GM19238 (cell line): ENCODE measurements around the gene PTPRK.
"Not testable (repeated sequence)": the region's sequence is repeated elsewhere in the genome, so short reads cannot be mapped to it uniquely, and the experiment has no call there.

Source experiments
- DNase-seq: peaks from one replicate; pipeline ENCODE4 v3.0.0; 2011; ENCODE audit warnings: low spot score; ENCODE audit not compliant: insufficient read length

The PTPRK gene

DNA sequence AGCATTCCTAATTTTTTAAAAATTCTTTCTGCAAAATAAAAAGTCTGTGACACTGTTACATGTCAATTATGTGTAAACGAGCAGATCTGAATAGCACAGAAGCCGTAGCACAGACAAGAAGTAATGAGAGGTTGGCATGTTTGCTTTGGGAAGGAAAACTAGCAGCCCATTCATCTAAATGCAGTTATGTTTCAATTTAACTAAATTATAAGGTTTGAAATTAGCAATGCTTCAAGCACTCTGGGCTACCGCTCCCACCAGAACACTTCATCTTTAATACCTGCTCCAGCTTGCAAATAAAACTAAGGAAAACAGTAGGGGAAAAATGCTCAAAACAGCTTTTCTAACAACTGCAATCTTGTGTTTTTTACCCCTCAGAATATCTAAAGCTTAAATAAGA is 73.9 kb downstream of the PTPRK start:
- no peak for DNase-seq

DNA sequence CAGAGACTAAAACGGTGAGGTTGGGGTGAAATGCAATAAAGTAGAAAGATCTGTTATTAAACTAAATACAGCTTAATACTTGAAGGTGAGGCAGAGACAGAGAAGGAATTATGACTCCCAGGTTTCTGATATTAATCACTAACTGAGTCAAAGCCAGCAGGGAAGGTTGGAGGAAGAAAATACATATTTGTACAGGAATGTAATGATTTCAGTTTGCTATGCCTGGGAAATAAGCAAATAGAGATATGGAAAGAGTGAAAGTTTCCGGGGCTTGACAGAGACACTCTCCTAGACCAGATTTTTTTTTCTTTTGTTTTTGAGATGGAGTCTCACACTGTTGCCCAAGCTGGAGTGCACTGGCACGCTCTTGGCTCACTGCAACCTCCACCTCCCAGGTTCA is 76.8 kb downstream of the PTPRK start:
- no peak for DNase-seq

DNA sequence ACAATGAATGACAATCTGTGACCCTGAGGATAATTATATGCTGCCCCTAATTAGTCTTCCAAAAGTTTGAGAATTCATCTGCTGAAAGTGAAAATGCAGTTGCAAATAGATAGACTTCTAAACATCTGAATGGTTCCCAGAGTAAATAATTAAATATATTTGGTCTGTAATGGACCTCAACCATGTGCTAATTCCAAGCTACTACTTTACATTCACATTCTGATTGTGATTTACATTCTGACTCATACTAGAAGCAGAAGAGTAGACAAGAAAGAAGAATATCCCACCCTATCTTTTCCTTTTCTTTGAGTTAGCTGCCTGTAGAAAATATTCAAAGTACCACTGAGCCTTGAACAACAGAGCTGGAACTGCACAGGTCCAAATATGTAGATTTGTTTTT is 80.8 kb downstream of the PTPRK start:
- DNase-seq: no peak

GRCh38 chr6:128438393-128438792 is 82.0 kb downstream of the PTPRK start:
- no peak for DNase-seq

- no peak for DNase-seq
Measured at GRCh38 chr6:128437685-128438084, 82.7 kb downstream of the PTPRK start.

DNA sequence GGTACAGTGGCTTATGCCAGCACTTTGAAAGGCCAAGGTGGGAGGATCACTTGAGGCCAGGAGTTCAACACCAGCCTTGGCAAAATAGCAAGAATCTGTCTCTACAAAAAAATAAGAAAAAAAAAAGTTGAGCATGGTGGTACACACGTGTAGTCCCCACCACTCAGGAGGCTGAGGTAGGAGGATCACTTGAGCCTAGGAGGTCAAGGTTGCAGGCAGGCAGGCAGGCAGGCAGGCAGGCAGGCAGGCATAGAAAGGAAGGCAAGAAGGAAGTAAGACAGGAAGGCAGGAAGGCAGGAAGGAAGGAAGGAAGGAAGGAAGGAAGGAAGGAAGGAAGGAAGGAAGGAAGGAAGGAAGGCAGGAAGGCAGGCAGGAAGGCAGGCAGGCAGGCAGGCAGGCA is 85.6 kb downstream of the PTPRK start:
- DNase-seq: not testable (repeated sequence)

- no peak for DNase-seq
Measured at GRCh38 chr6:128432394-128432793, 88.0 kb downstream of the PTPRK start.

DNA sequence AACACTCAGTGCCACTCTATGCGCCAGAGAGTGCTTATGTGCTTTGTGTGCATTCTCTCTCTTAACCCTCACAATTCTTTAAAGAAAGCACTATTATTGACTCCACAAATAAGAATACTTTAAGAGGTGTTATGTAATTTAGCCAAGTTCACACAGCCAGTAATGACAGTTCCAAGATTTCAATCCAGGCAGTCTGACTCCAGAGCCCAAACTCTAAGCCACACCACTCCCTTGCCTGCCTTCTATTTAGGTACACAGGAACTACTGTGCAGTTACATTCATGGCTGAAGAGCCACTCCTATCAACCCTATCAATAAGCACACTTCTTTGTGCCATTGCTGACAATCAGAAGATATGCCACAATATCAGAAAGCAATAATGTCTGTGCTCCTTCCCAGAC is 93.3 kb downstream of the PTPRK start:
- no peak for DNase-seq

DNA sequence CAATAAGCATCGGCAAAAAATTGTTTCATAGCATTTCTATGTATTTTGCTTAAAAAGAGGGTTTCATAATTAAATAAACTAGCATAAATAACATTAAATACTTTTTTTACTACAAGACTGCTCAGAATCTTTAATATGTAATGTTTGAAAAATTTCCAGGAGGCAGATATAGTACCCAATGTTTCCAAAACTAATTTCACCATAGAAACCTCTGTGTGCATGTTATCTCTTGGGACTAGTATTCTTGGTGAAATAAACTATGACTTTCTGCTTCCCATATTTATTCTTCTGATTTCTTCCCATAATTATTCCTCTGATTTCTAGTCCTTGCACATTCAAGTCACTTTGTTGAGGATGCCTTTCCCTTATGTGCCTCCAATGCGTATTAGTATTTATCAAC is 94.5 kb downstream of the PTPRK start:
- no peak for DNase-seq

DNA sequence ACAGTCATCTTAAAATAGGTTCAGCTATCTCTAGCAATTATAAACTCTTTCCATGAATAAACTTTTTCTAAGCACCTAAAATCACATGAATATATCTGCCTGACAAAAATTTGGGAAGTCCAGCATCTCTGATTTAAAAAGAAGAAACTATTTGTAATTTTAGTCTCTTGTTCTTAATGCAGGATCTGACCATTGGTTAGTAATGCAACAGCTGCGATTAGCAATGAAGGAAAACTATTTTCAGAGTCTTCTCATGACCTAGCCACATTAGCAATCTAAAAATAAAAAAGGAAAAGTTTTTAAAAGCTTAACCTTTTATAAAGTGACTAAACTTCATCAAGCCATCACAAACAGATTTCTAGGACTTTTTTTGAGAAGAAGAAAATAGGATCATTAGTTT is 97.5 kb downstream of the PTPRK start:
- no peak for DNase-seq

DNA sequence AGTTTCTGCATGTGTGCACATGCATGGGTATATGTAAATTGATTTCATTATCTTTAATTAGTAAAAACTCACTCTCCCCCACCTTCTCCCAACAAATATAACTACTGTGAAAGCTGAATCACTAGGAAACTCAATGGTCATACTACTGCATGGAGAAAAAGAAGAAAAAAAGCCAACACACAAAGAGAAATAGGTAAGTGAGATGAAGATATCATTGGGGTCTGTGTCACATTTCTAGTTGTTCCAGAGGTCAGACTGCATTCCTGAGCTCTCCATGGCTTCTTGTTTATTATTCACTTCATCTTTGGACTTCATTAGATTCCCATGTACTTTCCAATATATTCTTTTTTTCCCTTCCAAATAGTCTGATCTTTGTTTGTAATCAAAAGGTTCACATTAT is 98.2 kb downstream of the PTPRK start:
- DNase-seq: no peak

GRCh38 chr6:128421788-128422187 is 98.6 kb downstream of the PTPRK start:
- no peak for DNase-seq

- DNase-seq: no peak
Measured at GRCh38 chr6:128417698-128418097, 102.7 kb downstream of the PTPRK start.

DNA sequence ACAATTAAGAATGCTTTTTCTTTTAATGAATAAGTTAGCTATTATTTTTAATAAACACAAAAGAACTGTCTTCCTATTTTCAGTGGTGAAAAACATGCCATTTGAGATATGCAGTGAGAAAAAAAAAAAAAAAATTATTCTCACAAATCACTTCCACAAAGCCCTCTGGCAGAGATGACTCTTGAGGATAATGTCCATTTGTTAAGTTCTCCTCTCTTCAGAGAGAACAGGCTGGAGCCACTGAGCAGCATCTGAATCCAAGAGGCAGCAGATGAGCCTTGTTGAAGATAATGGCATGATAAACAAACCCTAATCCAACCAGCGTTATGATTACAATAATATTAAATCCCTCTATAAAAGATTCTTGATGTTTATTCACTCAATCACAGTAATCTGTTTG is 105.0 kb downstream of the PTPRK start:
- no peak for DNase-seq

DNA sequence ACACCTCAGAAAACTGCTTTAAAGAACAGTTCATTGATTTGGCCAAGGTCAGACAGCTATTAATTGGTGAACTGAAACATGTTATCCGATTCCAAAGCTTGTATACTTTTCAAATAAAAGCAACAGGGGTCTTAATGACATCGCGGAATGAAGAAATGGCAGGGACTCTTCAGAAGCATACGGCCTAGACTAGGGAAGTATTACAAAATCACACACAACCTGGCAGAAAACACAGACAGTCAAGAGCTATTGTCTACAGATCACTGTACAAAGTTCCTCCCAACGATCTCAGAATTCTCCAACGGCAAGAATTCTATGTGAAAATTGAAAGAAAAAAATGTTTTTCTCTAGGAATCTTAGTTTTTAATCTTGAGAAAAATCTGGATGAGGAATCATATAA is 105.5 kb downstream of the PTPRK start:
- DNase-seq: no peak

DNA sequence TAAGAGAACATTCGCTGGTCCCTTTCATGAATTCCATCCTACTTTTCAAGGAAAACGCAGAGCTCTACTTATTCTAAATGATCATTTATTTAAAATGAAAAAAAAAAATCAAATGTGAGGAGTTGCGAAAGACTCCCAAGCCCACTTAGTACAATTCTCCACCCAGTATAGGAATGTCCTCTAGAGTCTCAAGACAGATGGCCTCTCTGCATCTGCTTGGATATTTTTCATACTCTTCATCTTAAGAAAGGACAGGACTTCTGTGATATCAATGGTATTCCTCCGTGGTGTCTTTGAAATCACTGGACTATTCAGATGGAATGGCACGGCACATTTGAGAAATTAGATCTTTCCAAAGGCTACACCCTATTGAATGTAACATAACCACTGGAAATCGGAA is 107.1 kb downstream of the PTPRK start:
- DNase-seq: no peak

DNA sequence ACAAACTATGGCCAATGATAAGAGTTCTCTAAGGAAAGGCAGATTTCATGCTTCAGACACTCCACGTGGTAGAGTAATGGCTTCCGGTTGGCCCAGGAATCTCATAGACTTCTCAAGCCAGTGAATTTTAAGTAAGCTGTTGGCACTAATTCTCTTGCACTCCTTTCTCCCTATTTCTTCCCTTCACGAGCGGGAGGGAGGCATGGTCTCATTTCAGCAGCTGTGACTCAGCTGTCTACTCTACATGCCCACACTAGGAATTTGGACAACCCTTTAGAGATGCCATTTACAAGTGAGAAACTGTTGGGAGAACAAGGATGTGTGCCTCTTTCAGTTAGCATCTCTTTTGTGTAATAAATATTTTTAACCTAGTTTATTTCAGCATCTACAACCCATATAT is 107.7 kb downstream of the PTPRK start:
- DNase-seq: no peak

GRCh38 chr6:128410584-128410983 is 109.8 kb downstream of the PTPRK start:
- no peak for DNase-seq

DNA sequence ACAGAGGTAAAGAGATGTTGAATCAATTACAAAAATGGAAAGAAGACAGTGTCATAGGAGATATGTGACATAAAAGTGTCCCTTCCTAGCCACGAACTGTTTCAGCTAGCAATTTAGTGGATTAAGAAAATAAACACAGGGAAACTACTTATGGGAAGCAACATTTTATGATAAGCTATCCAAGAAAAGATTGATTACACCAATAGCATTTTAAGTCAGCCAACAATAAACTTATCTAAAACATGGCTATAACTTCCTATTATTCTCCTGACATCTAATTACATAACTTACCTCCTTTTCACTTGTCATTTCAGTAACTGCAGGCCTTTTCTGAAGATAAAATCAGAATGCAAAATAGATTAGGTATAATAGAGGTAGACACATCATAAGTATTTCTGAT is 111.4 kb downstream of the PTPRK start:
- no peak for DNase-seq

DNA sequence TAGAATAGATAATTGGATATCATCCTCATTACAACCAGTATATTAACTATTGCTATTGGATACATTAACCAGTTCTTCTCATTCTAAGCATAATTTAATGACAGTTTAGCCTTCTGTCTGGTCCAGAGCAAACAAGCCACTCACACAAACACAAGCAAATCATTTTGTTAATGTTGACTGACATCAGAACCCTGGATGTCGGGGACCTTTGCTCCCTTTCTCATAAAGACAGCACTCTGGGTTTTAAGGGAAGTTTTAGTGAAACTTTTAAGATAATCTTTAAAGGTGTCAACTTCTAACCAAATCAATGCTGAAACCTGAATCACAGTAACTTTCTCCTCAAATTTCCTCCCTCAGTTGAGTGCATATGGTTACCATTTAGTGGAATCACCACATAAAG is 113.9 kb downstream of the PTPRK start:
- DNase-seq: no peak

DNA sequence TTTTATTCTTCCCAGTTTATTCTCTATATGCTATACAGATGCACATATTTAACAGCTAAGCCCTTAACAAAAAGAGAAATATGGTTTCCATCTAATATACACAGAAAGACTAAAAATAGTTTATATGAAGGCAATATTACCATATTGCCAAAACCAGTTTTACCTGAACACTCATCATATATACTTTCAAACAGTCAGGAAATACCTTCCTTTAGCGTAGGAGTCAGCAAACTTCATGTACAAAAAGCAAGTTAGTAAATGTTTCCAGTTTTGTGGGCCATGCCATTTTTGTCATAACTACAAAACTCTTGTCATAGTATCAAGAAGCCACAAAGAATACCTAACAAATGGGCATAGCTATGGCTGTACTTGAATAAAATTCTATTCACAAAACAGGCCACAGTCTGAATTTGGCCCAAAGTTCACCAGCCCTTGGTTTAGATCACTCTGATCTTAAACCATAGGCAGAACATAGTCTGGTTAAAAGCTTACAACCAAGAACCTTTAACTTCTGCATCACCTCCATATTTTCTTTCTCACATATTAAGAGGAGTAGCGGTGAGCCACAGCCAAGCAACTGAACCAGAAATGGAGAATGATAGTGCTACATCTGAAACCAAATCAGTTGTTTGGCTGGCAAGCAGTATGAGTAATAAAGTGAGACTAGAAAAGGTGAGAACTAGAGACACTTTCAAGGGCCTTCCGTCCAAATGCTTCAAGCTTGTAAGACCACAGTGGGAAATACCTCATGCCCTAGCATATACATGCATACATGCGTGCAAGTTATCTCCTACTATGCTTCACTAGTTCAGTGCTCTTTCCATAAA is 116.6 kb downstream of the PTPRK start:
- DNase-seq: no peak

GRCh38 chr6:128400875-128401274 is 119.5 kb downstream of the PTPRK start:
- no peak for DNase-seq

- DNase-seq: no peak
Measured at GRCh38 chr6:128397996-128398395, 122.4 kb downstream of the PTPRK start.

DNA sequence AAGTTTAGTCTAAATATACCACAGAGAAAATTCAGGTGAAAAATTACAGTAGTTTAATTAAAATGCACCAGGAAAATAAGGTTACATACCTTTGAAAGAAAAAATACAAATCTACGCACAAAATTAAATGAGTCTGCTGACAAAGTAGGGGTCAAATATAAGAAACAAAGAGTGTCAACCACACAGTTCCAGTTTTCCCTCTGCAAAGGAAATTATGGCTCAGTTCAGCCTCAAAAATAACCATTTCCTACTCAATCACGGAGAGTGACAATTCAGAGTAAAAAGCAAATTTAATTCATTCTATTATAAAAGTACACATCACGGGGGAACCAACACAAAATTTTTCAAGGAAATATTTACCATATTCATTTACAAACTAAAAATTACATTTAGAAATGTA is 124.8 kb downstream of the PTPRK start:
- no peak for DNase-seq
